ENCODE data around the gene NTN1.
A peak's percentile ranks its signal among the peaks of the same experiment; 100 is the strongest.
"Not testable (repeated sequence)": the region's sequence is repeated elsewhere in the genome, so short reads cannot be mapped to it uniquely, and the experiment has no call there.

Gene NTN1

GRCh38 chr17:9021158-9021991, at the start of gene NTN1:
NTN1 (plus strand) TSS chr17:9021510; CDS start chr17:9022374, 864 bp downstream.
- DNase-seq = no peak

- no peak for DNase-seq
Measured at GRCh38 chr17:8975091-8975725, 46.1 kb upstream of the NTN1 start.

DNA sequence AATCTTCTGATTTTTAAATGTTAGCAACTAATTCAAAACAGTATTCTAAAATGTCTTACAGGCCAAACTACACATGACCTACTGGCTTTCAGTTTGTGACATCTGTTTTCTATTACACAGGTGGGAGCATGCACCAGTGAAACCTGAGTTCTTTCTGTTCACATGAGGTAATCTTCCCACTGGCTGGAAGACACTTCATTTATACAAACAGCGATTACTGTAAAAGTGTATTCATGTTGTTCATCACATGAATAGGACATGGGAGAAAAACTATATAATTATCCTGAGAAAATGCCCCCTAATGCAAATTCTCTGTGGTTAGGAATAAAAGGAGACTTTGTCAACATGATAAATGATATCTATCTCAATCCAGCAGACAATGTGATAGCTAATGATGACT, 44.7 kb upstream of the NTN1 start:
- DNase-seq = peak; percentile 70

- DNase-seq = no peak
Measured at GRCh38 chr17:8979715-8980114, 41.6 kb upstream of the NTN1 start.

DNA sequence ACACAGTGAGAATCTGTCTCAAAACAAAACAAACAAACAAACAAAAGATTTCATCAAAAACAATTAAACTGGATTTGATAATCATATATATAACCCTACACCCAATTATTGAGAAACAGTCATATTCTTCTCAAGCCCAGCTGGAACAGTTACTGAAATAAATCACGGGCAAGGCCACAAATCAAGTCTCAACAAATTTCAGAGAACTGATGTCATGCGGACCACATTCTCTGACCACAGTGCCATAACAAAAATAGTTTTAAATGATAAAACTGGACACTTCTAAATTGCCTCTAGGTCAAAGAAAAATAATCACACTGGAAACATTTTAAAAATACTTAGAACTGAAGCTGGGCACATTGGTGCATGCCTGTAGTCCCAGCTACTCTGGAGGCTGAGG, 39.9 kb upstream of the NTN1 start:
- DNase-seq = no peak

DNA sequence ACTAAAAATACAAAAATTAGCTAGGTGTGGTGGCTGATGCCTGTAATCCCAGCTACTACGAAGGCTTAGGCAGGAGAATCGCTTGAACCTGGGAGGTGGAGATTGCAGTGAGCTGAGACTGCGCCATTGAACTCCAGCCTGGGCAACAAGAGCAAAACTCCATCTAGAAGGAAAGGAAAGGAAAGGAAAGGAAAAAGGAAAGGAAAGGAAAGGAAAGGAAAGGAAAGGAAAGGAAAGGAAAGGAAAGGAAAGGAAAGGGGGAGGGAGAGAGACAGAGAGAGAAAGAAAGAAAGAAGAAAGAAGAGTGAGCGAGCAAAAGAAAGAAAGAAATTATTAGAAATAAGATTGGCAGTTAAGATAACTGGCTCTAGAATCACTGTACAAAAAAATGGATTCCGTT, 37.1 kb upstream of the NTN1 start:
- DNase-seq = not testable (repeated sequence)

DNA sequence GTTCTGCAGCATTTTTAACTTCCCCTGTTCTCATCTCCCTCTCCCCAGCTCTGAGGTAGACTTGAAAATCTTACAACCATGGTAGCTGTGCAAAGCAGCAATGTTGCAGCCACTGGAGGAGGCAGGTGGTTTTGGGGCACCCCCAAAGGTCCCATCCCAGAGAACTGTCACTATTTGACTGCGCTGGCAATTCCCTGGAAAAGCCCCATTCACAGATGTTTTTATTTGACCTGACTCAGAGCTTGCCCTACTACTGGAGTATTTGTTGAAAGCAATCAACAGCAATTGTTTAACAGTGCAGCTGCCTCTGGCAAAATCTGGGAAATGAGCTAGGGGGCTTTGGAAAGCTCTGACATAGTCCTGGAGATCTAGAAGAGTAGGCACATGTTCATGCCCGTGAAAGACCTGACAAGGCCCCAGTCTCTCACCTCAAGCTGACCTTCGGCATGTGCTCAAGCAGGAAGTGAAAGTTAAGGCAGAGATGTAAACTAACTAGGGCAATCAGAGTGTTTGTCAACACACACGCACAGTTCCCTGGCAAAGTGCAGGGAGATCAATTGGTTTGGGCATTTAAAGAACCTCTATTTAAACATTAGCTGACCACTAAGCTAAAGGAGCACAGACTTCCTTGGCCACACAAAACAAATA, 36.1 kb upstream of the NTN1 start:
- no peak for DNase-seq

- DNase-seq = no peak
Measured at GRCh38 chr17:8986295-8986694, 35.0 kb upstream of the NTN1 start.

DNA sequence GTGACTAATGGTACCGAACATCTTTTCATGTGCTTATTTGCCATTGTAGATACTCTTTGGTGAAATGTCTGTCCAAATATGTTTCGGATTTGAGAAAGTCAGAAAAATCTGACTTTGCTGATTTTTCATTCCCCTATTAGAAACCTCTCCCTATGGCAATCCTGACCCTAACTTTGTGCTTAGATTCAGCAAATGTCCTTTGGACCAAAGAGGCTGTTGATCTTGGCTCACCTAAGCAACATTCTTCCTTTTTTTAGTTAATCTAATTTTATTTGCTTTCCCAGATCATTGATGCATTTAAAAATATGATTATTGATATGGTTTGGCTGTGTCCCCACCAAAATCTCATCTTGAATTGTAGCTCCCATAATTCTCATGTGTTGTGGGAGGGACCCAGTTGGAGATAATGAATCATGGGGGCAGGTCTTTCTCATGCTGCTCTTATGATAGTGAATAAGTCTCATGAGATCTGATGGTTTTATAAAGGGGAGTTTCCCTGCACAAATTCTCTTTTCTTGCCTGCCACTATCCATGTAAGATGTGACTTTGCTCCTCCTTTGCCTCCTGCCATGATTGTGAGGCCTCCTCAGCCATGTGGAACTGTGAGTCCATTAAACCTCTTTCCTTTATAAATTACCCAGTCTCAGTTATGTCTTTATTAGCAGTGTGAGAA, 32.9 kb upstream of the NTN1 start:
- not testable (repeated sequence) for DNase-seq

- DNase-seq = peak; percentile 3
Measured at GRCh38 chr17:8991514-8992285, 29.6 kb upstream of the NTN1 start.

- peak; percentile 26 for DNase-seq
Measured at GRCh38 chr17:8994319-8994718, 27.0 kb upstream of the NTN1 start.

- no peak for DNase-seq
Measured at GRCh38 chr17:8995711-8996110, 25.6 kb upstream of the NTN1 start.

- DNase-seq = peak; percentile 38
Measured at GRCh38 chr17:8997994-8998628, 23.2 kb upstream of the NTN1 start.

- DNase-seq = no peak
Measured at GRCh38 chr17:9001559-9001958, 19.8 kb upstream of the NTN1 start.

DNA sequence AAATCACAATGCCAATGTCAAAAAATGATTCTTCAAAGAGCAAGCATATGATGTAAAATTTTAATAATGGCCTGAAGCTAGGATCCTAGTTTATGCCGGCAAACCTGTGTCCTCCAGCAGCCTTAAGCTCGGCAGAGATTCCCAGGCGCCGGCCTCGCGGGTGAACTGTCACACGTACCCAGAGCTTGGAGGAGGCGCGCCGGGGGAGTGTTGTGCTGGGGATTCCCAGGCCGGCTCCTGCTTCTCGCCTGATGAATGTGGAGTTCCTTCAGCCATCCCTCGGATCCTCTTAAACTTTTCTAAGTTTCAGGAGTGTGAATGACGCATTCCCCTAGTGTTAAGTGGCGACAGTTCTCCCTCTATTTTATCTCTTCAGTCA, 19.1 kb upstream of the NTN1 start:
- DNase-seq = no peak

DNA sequence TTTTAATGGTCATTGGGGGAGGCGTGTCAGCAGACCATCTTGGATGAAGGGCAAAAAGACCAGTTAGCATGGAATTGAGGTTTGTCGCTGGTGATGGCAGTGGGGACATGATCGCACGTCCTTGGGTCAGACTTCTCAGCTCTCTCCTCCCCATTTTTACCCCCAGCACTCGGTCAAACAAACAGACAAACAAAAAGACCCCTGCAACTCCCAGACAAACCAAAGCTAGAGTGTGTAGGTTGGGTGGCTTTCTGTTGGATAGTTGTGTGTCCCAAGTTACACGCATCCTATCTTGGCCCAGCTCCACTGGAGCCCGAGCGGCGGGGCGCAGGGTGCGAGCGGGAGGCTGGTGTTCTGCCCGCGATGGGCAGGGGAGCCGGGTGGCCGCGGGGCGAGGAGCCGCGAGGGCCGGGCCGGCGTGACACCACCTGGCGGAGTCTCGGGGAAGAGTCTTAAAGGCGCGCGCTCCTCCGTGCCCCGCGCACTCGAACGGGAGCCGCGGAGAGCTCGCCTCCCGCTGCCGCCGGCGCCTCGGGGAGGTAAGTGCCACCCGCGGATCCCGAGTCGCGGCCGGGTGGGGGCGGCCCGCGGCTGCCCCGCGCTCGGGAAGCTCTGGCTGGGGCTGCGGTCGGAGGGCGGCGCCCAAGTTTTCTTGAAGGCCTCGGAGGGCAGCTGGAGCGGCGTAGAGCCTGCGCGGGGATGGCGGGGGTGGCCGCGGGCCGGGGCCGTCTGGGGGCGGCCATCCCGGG, 18.5 kb upstream of the NTN1 start:
- no peak for DNase-seq

DNA sequence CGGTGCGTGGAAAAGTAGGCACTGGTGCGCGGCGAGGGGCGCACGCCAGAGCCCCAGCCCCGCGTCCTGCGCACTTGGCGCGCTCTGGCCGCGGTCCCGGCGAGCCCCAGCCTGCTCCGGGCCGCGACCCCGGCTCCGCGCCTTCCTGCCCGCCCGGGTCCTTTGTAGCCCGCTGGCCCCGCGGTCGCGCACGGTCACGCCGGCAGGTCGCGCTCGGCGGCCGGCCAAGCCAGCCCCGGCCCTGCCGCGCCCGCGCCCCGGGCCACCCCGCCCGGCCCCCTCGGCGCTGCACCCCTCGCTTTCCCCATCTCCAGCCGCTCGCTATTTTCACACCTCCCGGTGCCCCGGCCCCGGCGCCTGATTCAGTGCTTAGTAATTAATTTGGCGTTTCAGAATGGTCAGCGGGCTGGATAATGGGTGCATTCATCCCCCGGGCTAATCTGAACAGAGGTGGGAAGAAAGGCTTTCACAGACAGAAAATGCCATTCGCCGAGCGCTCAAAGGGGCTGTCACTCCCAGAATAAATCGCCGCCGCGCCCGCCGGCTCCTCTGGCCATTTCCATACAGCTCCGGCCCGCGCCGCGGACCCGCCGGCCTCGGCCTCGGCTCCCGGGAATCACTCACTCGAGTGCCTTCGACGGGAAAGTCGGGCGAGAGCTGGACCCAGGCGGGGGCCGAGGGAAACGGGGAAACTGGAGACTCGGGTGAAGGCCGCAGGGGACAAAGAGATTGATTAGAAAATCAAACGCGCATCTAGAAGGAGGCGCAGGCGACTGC, 17.8 kb upstream of the NTN1 start:
- DNase-seq = no peak

DNA sequence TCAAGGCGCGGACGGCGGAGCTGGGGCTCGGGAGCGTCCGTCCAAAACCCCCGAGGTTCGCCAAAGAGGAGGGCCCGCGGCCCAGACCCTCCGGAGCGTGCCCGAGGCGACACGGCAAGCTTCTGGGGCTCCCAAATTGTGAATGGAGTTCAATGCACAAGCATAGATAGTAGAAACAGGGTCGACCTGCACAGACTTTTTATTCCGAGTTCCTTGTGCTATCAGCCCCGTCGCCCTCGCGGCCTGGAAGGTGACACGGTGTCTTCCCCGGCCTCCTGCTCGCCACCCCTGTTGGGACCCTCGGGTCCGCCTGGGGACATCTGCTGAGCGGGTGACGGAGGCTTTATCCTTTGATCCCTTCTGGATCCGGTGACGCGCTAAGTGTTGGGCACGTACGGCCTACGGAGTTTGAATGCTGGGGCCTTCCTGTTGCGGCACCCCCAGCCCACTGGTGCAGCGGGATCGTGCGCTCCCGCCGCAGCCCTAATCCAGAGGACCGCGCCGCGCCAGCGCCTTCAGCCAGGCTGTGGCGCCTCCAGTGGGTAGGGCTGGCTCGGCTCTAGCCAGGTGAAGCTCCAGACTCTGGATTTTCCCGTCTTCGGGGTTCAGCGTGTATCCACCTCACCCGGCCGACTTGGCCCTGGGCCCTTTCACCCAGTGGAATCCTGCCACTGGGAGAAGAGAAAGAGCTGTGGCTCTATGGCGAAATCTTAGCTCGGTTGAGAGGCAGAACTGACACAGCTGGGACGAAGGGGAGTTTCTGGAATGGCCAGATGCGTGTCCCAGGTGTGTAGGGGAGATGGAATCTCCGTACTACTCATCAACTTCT, 17.0 kb upstream of the NTN1 start:
- DNase-seq = no peak

DNA sequence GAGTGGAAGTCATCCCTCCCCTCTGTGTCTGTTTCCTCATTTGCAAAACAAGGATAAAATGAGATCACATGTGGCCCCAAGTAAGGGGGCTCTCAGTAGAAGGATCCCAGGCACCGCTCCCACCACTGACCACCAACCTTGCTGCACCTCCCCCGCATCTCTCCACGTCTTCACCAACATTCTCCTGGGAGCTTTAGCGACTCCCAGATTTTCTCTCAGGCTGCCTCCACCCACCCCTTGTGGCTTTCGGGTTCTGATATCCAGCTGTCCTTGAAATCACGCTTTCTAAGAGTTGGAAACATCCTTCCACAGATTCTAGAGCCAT, 16.4 kb upstream of the NTN1 start:
- no peak for DNase-seq
